Transverse colon (tissue), 4 donors: ENCODE measurements around the gene SLC17A7.
A peak's percentile ranks its signal among the peaks of the same experiment; 100 is the strongest.

Source experiments
- EP300 ChIP-seq: sonication (generic); formaldehyde crosslinking; IDR thresholded peaks from one replicate; pipeline ENCODE4 v1.6.1; 2017; ENCODE audit warnings: antibody characterized with exemption, low read depth
- POLR2A ChIP-seq: fragments of 450-650 bp; IDR thresholded peaks from one replicate; pipeline ENCODE4 v1.6.1; 2016; ENCODE audit warnings: antibody characterized with exemption, mild to moderate bottlenecking, moderate library complexity
- POLR2AphosphoS5 ChIP-seq, 3 donors: sonication (generic); formaldehyde crosslinking; IDR thresholded peaks; one replicate each; pipeline ENCODE4 v1.6.1; 2016; ENCODE audit warnings: antibody characterized with exemption in 3 of 3
- TF ChIP-seq, protein P1 (sequence below), 5 experiments: fragments of 200-600 bp in 3 of 5; fragments of 450-650 bp in 2 of 5; sonication (generic) in 3 of 5; IDR thresholded peaks; 1 replicate in 2 of 5; 2 replicates in 3 of 5; pipeline ENCODE4 v1.5.1; 2016 to 2017; ENCODE audit warnings: antibody characterized with exemption in 5 of 5, inconsistent platforms in 3 of 5, mild to moderate bottlenecking in 2 of 5, moderate library complexity in 1 of 5

- TF ChIP-seq, protein P1, sequence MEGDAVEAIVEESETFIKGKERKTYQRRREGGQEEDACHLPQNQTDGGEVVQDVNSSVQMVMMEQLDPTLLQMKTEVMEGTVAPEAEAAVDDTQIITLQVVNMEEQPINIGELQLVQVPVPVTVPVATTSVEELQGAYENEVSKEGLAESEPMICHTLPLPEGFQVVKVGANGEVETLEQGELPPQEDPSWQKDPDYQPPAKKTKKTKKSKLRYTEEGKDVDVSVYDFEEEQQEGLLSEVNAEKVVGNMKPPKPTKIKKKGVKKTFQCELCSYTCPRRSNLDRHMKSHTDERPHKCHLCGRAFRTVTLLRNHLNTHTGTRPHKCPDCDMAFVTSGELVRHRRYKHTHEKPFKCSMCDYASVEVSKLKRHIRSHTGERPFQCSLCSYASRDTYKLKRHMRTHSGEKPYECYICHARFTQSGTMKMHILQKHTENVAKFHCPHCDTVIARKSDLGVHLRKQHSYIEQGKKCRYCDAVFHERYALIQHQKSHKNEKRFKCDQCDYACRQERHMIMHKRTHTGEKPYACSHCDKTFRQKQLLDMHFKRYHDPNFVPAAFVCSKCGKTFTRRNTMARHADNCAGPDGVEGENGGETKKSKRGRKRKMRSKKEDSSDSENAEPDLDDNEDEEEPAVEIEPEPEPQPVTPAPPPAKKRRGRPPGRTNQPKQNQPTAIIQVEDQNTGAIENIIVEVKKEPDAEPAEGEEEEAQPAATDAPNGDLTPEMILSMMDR (IDR thresholded peaks at IDR 0.05), result peak; percentile 19 to 52 (median 23)
- TF ChIP-seq EP300 (no peak), POLR2A (no peak), POLR2AphosphoS5 (IDR thresholded peaks at IDR 0.05) (no peak)
These were observed 34.9 kb upstream of the SLC17A7 start for GRCh38 chr19:49475995-49476880.
